ENCODE results near the gene ASL. TPM values are rescaled to one million over a fixed set of nuclear protein-coding genes. Genes with fewer than 3 reads are reported as not detected.

ASL gene
- total and polyA plus RNA-seq, 7 donors, result 3.3 to 32.9 (median 6.5) TPM

- Histone ChIP-seq H3K36me3 (ENCODE audit: insufficient read depth in 1 of 2, low read depth in 1 of 2) (peaks cover 0 to 13% of the 10 kb centered on the region in 2 donors), H3K9me3 (no peaks in the 10 kb centered on the region), H3K4me3 (no peak overlapping the region), H3K27ac (no peak overlapping the region), H3K27me3 (ENCODE audit: insufficient read depth in 3 of 3, low read length in 2 of 3) (no peaks in the 10 kb centered on the region), H3K4me1 (no peaks in the 10 kb centered on the region)
- WGBS, 3 donors, result 84 to 91% (median 85%) methylated on average over 2 of the region's 2 CpGs
- intact Hi-C loops (cut with DNase I), result no loop called here
- ATAC-seq, result no peak
- TF ChIP-seq CTCF (IDR thresholded peaks at IDR 0.05), result no peak
- DNase-seq, result no peak
Observed at GRCh38 chr7:66083677-66084076, 8.1 kb downstream of the ASL start.

DNA sequence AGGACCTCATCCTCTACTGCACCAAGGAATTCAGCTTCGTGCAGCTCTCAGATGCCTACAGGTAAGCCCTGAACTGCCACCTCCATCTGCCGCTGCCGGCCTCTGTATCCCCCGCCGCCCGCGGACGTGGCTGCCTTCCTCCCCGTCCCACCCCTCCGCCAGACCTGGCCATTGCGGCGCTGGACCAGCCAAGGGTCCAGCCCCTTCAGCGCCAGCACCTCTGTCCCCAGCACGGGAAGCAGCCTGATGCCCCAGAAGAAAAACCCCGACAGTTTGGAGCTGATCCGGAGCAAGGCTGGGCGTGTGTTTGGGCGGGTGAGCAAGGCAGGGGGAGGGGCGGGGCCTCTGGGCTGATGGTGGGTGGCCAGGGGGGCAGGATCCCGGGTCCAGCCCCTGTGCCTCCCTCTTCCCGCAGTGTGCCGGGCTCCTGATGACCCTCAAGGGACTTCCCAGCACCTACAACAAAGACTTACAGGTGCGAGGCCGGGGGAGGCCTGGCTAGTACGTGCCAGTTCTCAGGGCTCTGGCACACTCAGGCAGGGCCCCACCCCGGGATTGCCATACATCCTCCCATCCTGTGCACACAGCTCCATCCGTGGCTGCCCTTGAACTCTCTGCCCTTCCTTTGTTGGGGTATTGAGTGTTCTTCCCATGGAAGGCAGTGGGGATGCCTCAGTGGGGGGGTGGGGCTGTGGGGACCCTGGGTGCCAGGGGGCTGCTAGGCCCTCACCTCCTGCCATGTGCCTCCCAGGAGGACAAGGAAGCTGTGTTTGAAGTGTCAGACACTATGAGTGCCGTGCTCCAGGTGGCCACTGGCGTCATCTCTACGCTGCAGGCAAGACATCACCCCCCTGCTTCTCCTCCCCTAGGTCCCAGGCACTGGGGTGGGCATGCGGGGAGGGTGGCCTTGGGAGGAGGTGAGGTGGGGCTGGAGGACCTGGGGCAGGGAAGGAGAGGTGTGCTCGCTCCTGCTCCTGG, 13.5 kb downstream of the ASL start:
- Histone ChIP-seq H3K4me3 (no peak overlapping the region), H3K9me3 (no peaks in the 10 kb centered on the region), H3K36me3 (ENCODE audit: insufficient read depth in 1 of 2, low read depth in 1 of 2) (peaks cover 0 to 7% of the 10 kb centered on the region in 2 donors), H3K27ac (no peak overlapping the region), H3K4me1 (no peaks in the 10 kb centered on the region), H3K27me3 (ENCODE audit: insufficient read depth in 3 of 3, low read length in 2 of 3) (no peaks in the 10 kb centered on the region)
- 75 to 83% (median 78%) methylated on average over 30 to 32 of the region's 32 CpGs for WGBS, 3 donors
- no peak for TF ChIP-seq CTCF (IDR thresholded peaks at IDR 0.05)
- ATAC-seq (no peak), DNase-seq (peak in 1 of 2 donors; percentile 16)
- intact Hi-C loops (cut with DNase I), result no loop called here

- no peak for ATAC-seq
- 94 to 96% (median 96%) methylated on average over 18 to 19 of the region's 19 CpGs for WGBS, 3 donors
- Histone ChIP-seq H3K4me1 (no peaks in the 10 kb centered on the region), H3K9me3 (no peaks in the 10 kb centered on the region), H3K27ac (no peak overlapping the region), H3K27me3 (ENCODE audit: insufficient read depth in 3 of 3, low read length in 2 of 3) (peaks cover 0 to 3% (median 2%) of the 10 kb centered on the region in 3 donors), H3K4me3 (no peak overlapping the region), H3K36me3 (ENCODE audit: insufficient read depth in 1 of 2, low read depth in 1 of 2) (no peaks in the 10 kb centered on the region)
- no peak for TF ChIP-seq CTCF (IDR thresholded peaks at IDR 0.05)
- intact Hi-C loops (cut with DNase I), result no loop called here
- no peak for DNase-seq
Observed at GRCh38 chr7:66092654-66093053, 17.0 kb downstream of the ASL start.

GRCh38 chr7:66095010-66095409, 19.4 kb downstream of the ASL start:
- H3K27me3 ChIP-seq (ENCODE audit: insufficient read depth in 3 of 3, low read length in 2 of 3), result peaks cover 0 to 5% (median 4%) of the 10 kb centered on the region in 3 donors

More at GRCh38 chr7:66095010-66095409, 19.4 kb downstream of the ASL start:
- ATAC-seq (no peak), DNase-seq (no peak)
- Histone ChIP-seq H3K4me3 (no peak overlapping the region), H3K27ac (no peak overlapping the region), H3K4me1 (no peaks in the 10 kb centered on the region), H3K9me3 (no peaks in the 10 kb centered on the region), H3K36me3 (ENCODE audit: insufficient read depth in 1 of 2, low read depth in 1 of 2) (no peaks in the 10 kb centered on the region)
- intact Hi-C loops (cut with DNase I), result no loop called here
- no peak for TF ChIP-seq CTCF (IDR thresholded peaks at IDR 0.05)
- WGBS, 3 donors, result 84 to 98% (median 88%) methylated on average over 4 of the region's 4 CpGs

All from psoas muscle (tissue), 8 donors.